Measurements from ENCODE around the gene FAM117B.

GRCh38 chr2:202790676-202791075 is 155.9 kb downstream of the FAM117B start:
- TF ChIP-seq CTCF (IDR thresholded peaks at IDR 0.05) (no peak), POLR2A (IDR thresholded peaks at IDR 0.05) (no peak)
